Head of caudate nucleus (tissue), 42 donors: ENCODE data around the gene UBE2N.

Source experiments
- DNase-seq, 42 donors: peaks; one replicate each; pipeline versions ENCODE4 v3.0.0 to v3.0.0-alpha.2; 2020 to 2021; ENCODE audit warnings: mixed read lengths in 7 of 42
- intact Hi-C: fragments of 100-400 bp; cut with DNase I; formaldehyde crosslinking; loops from one replicate; pipeline ENCODE4 v1.15.0; 2022

The UBE2N gene, protein sequence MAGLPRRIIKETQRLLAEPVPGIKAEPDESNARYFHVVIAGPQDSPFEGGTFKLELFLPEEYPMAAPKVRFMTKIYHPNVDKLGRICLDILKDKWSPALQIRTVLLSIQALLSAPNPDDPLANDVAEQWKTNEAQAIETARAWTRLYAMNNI

DNA sequence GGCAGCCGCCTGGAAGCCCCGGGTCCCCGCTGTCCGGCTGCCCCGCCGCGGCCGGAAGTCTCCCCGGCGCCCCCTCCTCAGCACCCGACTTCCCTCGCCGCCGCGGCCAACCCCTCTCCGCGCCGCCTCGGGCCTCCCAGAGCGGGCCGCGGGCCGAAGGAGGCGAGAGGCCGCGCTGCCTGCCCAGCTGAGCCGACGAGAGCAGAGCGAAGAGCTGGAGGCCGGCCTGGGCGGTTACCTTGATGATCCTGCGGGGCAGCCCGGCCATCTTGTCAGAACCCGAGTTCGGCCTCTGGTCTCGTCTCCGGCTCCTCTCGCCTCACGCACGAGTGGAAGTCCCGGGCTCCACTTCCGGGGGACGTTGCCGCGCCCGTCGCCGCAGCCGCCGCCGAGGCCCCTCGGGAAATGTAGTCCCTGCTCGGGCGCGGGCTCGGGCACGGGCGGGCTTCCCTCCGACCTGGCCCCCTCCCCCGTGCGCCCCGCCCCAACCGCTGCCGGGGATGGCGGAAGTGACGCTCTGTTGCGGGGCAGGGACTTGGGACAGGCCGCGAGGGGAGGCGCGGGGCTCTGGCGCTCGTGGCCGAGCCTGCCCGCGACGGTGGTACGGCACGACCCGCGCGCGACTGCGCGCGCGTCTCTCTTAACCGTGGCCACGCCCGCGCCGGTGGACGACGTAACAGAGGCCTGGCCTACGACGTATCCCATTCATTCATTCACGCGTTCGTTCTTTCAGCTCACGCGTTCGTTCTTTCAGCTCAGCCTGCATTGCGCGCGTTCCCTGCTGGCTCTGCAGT is at the start of gene UBE2N:
UBE2N (minus strand) TSS at position 331 of the 794 bp plus-strand sequence; CDS start at position 268, 63 bp downstream.
- intact Hi-C loops, result loop anchor here (10.0 kb wide), 1 partner anchor 233 kb away; the partner anchor contains the start of gene CRADD
- DNase-seq, result peak; percentile 89 to 99 (median 98)

DNA sequence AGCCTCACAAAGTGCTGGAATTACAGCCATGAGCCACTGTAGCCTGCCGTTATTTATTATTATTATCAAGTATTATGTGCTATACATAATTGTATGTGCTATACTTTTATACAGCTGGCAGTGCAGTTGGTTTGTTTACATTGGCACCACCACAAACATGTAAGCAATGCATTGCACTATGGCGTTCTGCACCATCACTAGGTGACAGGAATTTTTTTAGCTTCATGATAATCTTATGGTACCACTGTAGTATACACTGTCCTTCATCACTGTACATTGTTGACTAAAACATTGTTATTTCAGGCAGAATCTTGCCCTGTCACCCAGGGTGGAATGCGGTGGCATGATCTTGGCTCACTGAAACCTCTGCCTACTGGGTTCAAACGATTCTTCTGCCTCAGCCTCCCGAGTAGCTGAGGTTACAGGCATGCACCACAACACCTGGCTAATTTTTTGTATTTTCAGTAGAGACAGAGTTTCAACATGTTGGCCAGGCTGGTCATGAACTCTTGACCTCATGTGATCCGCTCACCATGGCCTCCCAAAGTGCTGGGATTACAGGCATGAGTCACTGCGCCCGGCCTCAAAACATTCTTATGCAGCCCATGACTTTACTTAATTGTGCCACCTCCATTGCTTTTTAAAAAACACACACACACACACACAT is 42.7 kb upstream of the UBE2N start:
- no peak for DNase-seq
- intact Hi-C loops, result no loop called here

DNA sequence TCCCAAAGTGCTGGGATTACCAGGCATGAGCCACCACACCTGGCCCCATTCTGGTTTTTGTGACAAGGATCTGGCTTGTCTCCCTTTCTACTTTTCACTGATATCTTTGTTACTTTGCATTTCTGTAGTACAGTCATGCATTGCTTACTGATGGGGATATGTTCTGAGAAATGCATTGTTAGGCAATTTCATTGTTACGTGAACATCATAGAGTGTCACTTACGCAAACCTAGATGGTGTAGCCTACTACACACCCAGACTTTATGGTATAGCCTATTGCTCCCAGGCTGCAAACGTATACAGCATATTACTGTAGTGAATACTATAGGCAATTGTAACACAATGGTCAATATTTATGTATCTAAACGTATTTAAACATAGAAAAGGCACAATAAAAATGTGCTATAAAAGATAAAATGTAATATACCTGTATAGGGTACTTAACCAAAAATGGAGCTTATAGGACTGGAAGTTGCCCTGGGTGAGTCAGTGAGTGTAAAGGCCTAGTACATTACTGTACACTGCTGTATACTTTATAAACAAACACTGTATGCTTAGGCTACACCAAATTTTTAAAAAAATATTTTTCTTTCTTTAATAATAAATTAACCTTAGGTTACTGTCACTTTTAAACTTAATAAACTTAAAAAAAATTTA is 41.5 kb upstream of the UBE2N start:
- DNase-seq, result no peak
- intact Hi-C loops, result no loop called here

DNA sequence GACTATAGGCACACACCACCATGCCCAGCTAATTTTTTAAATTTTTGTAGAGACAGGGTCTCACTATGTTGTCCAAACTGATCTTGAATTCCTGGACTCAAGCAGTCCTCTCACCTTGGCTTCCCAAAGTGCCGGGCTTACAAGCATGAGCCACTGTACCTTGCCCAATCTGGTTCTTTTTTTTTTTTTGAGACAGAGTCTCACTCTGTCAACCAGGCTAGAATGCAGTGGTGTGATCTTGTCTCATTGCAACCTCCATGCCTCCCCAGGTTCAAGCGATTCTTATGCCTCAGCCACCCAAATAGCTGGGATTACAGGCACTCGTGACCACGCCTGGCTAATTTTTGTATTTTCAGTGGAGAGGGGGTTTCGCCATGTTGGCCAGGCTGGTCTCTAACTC is 41.0 kb upstream of the UBE2N start:
- no peak for DNase-seq
- intact Hi-C loops, result no loop called here

DNA sequence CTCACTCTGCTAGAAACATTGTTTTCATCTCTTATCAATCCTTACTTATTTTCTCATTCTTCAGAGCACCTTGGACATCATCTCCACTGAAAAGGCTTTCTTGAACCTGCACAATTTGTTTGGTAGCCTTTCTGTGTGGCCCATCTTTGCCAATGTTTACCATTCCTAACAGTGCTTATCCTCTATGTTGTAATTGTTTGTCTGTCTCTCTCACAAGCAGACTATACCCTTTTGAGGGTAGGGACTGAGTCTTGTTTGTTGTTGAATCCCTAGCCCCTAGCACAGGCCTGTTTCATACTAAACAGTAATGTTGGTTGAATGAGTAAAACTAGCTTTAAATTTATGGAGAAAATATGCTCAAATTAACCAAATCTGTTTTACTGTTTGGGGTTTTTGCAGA is 34.8 kb upstream of the UBE2N start:
- DNase-seq, result no peak
- intact Hi-C loops, result no loop called here

DNA sequence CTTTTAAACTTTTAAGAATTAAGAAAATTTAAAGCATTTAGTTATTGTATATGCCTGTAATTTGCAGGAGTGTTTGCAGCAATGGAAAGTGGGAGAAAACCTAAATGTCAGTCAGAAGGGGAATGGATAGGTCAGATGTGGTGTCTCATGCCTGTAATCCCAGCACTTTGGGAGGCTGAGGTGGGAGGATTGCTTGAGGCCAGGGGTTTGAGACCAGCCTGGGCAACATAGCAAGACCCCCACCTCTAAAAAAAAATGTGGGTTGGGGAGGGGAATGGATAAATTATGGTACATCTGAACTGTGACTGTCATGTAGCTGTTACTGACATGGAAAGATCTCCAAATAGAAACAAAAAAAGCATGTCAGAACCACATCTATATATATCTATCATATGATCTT is 27.6 kb upstream of the UBE2N start:
- no peak for DNase-seq
- intact Hi-C loops, result no loop called here

DNA sequence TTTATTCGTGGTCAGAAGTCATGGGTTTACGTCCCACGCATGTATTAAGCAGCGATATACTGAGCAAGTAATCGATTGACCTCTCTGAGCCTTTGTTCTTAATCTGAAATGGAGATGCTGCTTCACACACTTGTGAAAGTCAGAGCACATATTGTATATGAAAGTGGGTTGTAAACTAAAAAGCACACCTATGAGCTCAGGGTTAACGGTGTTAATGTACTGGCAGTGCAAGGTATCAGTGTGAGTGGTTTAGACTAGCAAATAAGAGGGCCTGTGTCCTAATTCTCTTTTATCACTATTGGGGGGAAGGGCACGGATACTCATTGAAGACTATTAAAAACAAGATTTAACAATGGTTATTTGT is 26.2 kb upstream of the UBE2N start:
- intact Hi-C loops, result no loop called here
- no peak for DNase-seq

DNA sequence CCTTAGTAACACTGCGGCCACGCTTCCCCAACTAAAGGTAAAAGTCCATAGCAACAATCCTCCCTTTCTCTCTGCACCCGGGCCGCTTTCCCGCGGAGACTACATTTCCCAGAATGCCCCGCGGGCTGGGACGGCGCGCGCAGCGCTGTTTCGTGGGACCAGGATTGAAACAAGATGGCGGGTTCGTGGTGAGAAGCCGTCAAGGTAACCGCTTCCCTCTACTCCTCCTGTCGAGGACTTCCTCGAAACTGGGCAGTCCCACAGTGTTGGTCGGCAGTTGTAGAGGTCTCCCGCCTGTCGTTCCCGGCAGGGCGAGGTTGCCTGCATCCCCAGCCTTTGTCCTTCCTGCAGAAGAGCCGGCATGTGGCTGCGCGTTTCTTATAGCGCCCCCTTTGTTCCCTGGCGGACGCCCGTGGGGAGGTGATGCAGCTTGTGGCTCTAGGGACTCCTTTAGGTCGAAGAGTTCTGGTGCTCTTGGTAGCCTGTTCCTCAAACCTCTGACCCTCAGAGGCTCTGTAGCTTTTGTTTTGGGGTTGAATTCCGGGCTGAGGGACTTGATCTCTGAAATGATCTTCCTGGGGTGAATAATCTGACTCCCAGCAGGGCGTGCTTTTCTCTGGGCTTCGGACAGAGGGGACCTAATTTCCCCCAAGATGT is 25.7 kb upstream of the UBE2N start, which contains the start of gene MRPL42:
MRPL42 (plus strand) TSS at position 164 of the 657 bp plus-strand sequence. CDS start 1,772 bp downstream, outside the sequence.
- intact Hi-C loops, result no loop called here
- peak; percentile 74 to 96 (median 91) for DNase-seq

DNA sequence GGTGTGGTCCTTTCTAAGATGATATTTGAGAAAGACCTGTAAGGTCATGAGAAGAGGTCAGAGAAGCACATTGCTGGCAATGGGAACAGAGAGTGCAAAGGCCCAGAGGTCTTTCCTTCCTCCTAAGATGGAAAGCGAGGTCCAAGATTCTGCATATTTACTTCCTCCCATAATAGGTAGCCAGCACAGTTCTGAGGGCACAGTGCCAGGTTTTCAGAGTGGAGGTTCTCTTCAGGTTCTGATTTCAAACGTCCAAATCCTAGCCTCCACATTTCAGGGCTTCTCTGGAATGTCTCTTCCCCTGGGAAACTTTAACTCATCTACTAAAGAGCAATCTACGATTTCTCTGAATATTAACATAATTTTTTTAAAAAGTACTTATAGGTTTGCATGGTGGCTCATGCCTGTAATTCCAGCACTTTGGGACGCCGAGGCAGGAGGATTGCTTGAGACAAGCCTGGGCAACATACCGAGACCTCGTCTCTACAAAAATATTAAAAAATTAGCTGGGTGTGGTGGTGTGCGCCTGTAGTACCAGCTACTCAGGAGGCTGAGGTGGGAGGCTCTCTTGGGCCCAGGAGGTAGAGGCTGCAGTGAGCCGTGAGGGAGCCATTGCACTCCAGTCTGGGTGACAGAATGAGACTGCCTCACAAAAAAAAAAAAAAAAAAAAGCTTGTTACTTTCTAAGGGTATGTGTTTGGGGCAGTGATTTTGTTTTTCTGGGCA is 25.0 kb upstream of the UBE2N start:
- intact Hi-C loops, result no loop called here
- peak in 8 of 42 donors; percentile 3 to 39 (median 16) for DNase-seq

DNA sequence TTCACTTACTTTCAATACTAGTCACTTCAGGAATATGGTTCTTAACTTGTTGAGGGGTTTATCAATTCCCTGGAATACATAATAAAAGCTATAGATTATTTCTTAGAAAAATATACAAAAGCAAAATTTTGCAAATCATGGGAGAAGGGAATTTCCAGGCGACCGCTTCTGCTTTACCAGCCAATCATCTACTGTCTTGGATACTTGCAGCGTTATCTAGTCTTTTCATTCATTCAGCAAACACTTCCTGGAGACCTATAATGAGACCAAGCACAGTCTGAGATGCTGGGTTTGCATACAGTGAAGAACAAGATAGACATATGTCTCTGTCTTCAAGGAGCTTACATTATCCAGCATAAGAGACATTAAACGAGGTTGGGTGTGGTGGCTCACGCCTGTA is 24.1 kb upstream of the UBE2N start:
- DNase-seq, result no peak
- intact Hi-C loops, result no loop called here

DNA sequence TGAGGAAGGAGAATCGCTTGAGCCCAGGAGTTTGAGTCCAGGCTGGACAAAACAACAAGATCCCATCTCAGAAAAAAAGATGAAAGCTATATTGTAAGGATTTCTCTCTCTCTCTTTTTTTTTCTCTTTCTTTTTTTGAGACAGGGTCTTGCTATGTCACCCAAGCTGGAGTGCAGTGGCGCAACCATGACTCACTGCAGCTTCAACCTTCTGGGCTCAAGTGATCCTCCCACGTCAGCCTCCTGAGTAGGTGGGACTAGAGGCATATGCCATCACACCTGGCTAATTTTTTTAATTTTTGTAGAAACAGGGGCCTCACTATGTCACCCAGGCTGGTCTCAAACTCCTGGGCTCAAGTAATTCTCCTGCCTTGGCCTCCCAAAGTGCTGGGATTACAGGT is 19.8 kb upstream of the UBE2N start:
- intact Hi-C loops, result no loop called here
- DNase-seq, result peak in 1 of 42 donors; percentile 26

DNA sequence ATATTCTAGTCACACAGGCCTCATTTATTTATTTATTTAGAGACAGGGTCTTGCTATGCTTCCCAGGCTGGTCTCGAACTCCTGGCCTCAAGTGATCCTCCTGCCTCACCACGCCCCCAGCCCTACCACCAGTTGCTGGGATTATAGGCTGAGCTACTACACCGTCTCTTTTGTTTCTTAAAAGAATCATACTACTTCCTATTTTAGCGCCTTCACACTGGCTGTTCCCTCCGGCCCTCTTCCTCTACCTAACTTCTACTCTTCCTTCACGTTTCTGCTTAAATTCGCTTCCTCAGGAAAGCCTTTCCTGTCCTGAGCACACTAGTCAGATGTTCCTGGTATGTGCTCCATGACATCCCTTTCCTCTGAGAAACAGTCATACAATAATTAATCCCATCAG is 19.2 kb upstream of the UBE2N start:
- DNase-seq, result no peak
- intact Hi-C loops, result no loop called here

DNA sequence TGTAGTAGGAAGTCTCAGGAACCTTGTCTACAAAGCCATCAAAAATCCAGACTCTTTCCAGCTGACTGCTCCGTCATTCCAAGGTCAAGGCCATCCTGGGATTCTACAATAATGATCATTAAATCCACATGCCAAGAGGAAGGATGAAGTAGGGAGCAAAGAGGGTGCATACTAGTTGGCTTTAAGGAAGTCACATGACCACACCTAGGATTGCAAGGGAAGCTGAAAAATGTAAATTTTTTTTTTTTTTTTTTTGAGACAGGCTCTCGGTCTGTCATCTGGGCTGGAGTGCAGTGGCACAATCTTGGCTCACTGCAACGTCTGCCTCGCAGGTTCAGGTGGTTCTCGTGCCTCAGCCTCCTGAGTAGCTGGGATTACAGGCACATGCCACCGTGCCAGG is 18.3 kb upstream of the UBE2N start:
- no peak for DNase-seq
- intact Hi-C loops, result no loop called here

DNA sequence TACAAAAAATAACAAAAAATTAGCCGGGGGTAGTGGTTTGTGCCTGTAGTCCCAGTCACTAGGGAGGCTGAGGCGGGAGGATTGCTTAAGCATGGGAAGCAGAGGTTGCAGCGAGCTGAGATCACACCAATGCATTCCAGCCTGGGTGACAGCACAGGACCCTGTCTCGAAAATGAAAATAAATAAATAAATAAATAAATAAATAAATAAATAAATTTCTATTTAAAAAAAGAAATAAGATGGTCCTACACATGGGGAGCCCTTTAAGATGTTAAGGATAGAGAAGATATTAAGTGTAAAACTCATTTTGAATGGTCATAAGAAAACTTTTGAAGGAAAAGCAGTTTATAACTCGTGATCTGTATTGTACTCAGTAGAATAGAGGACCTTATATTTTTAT is 17.4 kb upstream of the UBE2N start:
- no peak for DNase-seq
- intact Hi-C loops, result no loop called here

DNA sequence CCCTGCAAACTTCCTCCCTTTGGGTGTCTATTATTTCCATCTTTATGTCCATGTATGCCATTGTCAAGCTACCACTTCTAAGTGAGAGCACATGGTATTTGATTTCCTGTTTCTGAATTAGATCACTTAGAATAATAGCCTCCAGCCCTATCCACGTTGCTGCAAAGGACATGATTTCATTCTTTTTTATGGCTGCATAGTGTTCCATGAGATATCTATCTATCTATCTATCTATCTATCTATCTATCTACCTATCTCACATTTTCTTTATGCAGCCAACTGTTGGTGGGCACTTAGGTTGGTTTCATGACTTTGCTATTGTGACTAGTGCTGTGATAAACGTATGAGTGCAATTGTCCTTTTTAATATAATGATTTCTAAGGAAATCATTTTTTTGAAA is 14.3 kb upstream of the UBE2N start:
- no peak for DNase-seq
- intact Hi-C loops, result no loop called here

DNA sequence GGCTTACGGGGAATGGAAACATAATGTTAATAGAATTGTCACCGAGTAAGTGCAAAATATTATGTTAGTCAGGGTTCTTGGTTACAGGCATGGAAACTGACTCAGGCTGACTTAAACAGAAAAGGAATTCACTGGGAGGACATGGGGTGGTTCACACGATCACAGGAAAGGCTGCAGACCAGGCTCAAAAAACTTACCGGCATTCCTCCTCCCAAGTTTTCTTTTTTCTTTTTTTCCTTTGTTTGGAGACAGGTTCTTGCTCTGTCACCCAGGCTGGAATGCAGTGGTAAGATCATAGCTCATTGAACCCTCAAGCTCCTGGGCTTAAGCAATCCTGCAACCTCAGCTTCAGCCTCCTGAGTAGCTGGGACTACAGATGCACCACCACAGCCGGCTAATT is 11.9 kb upstream of the UBE2N start:
- DNase-seq, result no peak
- intact Hi-C loops, result no loop called here

DNA sequence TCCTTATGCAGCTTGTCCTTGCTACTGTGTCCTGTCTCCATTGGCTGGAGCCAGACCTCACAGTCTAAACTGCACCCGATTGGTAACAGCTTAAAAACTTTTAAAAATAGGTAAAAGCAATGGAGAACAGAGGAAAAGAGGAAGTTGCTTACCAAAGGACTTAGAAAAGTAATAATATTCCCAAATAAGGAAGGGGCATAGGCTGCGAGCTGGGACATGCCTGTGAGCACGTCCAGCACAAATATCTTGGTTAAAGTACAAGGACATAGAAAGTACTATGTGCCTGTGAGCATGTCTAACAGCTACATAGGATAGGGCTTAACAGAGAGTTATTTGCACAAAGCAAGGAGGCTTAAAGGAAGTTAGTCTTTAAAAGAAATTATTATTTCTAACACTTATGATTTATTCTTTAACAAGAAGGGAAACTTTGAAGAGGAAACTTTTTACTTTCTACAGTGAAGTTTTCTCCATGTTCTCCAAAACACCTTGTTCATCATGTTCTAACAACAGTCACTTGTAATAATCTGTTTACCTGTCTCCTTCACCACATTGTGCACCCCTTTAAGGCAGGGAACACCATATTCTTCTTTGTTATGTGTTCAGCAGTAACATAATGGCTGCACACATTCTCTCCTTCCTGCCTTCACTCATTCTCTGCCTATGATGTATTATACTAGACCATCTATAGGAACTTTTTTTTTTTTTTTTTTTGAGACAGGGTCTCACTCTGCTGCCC is 9.8 kb upstream of the UBE2N start:
- intact Hi-C loops, result no loop called here
- no peak for DNase-seq

DNA sequence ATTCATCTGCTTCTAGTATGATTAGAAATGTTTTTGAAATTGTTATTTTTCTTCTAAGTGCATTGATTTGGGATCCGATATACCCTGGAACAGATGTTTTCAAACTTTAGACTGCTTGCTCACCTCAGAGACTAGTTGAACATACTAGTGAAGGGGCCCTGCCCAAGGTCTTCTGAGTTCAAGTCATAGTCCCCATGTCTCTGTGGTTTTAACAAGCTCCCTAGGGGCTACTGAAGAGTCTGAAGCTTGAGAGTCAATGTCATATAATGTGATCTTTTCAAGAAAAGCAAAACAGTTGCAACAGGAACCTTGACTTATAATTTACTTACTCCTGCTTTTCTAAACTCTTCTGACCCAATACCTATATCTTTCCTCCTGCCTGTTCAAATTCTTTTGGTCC is 7.5 kb upstream of the UBE2N start:
- intact Hi-C loops, result loop anchor here (10.0 kb wide), 1 partner anchor 226 kb away; the partner anchor contains the start of gene CRADD
- DNase-seq, result no peak
